ENCODE data around the gene ERGIC1.

Gene ERGIC1

DNA sequence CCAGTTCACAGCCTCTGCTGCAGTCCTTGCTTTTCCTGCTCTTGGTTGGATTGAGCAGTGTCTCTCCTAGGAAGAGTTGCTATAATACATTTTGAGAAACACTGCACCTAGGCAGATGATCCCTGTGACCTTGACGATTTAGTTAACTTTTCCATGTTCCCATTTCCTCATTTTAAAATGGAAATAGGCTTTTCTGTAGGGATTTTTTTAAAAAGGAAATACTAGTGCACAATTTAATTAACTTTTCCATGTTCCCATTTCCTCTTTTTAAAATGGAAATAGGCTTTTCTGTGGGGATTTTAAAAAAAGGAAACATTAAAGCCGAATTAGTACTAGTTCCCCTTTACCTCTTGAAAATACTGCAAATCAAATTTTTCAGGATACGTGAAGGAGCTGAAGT, 154.2 kb downstream of the ERGIC1 start:
- no peak for DNase-seq

- no peak for DNase-seq
Observed at GRCh38 chr5:172990776-172991175, 156.7 kb downstream of the ERGIC1 start.

GRCh38 chr5:172994405-172994804, 160.4 kb downstream of the ERGIC1 start:
- DNase-seq: no peak

DNA sequence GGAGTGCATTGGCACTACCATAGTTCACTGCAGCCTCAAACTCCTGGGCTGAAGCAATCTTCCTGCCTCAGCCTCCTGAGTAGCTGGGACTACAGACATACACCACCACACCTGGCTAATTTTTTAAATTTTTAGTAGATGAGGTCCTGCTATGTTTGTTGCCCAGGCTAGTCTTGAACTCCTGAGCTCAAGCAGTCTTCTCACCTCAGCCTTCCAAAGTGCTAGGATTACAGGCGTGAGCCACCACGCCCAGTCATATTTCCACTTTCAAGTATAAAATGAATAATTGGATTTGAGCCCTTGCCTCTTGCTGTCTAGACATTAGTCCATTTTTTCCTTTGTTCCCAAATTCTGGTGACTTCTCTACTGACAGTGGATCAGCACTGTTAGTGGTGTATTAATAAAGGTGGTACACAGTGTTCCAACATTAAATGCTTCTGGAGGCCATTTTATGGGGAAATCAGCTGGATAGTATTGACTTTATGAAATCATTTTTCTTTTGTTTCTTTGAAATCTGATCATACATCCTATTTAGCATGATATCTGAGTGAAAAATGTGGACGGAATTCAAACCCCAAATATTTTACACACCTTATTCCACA, 165.4 kb downstream of the ERGIC1 start:
- no peak for DNase-seq

- DNase-seq: no peak
Observed at GRCh38 chr5:172999974-173000373, 165.9 kb downstream of the ERGIC1 start.

- no peak for DNase-seq
Observed at GRCh38 chr5:173001229-173001841, 167.3 kb downstream of the ERGIC1 start.
